ENCODE measurements around the gene NABP1.

DNA sequence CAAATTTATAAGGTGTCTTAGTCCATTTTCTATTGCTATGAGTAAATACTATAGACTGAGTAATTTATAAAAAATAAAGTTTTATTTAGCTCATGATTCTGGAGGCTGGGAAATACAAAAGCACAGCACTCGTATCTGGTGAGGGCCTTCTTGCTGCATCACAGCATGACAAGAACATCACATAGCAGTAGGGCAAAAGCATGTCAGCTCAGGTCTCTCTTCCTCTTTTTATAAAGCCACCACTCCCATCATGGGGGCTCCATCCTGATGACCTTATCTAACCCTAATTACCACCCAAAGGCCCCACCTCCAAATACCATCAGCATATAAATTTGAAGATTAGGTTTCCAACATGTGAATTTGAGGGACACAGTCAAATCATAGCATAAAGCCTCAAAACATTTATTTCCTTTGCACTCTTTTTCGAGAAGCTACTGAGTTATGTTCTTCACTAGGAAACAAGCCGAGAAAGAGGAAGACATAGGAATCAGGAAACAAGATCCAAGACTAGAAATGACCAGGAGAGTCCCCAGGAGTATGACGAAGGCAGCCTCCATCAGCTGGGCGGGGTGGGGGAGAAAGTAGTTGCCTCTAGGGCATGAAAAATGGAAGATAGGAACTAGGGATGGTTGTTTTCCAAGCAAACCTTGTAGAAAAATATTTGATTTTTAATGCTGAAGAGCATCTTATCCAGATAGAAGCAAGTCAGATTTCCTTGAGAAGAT lies 24.1 kb upstream of the NABP1 start:
- TF ChIP-seq, protein P1, sequence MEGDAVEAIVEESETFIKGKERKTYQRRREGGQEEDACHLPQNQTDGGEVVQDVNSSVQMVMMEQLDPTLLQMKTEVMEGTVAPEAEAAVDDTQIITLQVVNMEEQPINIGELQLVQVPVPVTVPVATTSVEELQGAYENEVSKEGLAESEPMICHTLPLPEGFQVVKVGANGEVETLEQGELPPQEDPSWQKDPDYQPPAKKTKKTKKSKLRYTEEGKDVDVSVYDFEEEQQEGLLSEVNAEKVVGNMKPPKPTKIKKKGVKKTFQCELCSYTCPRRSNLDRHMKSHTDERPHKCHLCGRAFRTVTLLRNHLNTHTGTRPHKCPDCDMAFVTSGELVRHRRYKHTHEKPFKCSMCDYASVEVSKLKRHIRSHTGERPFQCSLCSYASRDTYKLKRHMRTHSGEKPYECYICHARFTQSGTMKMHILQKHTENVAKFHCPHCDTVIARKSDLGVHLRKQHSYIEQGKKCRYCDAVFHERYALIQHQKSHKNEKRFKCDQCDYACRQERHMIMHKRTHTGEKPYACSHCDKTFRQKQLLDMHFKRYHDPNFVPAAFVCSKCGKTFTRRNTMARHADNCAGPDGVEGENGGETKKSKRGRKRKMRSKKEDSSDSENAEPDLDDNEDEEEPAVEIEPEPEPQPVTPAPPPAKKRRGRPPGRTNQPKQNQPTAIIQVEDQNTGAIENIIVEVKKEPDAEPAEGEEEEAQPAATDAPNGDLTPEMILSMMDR (conservative IDR thresholded peaks at IDR 0.05; ENCODE audit: low read length) = no peak
- no peak for TF ChIP-seq EZH2phosphoT487 (IDR thresholded peaks at IDR 0.05; ENCODE audit: borderline replicate concordance)

All from Loucy (cell line).